B cell (primary cell): Measurements from ENCODE around the gene CRIM1.

ENCODE experiments used
- CTCF ChIP-seq: fragments of 200-600 bp; IDR thresholded peaks from one replicate; pipeline ENCODE4 v1.8.0; 2022; ENCODE audit warnings: antibody characterized with exemption, mild to moderate bottlenecking
- EZH2 ChIP-seq: IDR thresholded peaks from 2 replicates; pipeline ENCODE4 v1.6.1; 2012; ENCODE audit warnings: borderline replicate concordance, low read depth, mild to moderate bottlenecking, moderate library complexity, low read length; ENCODE audit not compliant: insufficient read depth, poor library complexity, severe bottlenecking

- TF ChIP-seq CTCF (no peak), EZH2 (no peak)
Observed at GRCh38 chr2:36333350-36334012, 22.1 kb upstream of the CRIM1 start.
